Ishikawa (cell line): ENCODE measurements around the gene TMEM266.

Experiments
- EGR1 ChIP-seq: IDR thresholded peaks from 2 replicates; pipeline ENCODE4 v1.6.1; 2012
- EP300 ChIP-seq: IDR thresholded peaks from 2 replicates; pipeline ENCODE4 v1.6.1; 2012; ENCODE audit warnings: borderline replicate concordance
- NFIC ChIP-seq: IDR thresholded peaks from 2 replicates; pipeline ENCODE4 v1.6.1; 2012
- TAF1 ChIP-seq: IDR thresholded peaks from 2 replicates; pipeline ENCODE4 v1.6.1; 2012; ENCODE audit warnings: low read depth, mild to moderate bottlenecking
- YY1 ChIP-seq: IDR thresholded peaks from 2 replicates; pipeline ENCODE4 v1.6.1; 2012; ENCODE audit warnings: low read depth
- TF ChIP-seq, protein P1 (sequence below): IDR thresholded peaks from 2 replicates; pipeline ENCODE4 v1.6.1; 2012

DNA sequence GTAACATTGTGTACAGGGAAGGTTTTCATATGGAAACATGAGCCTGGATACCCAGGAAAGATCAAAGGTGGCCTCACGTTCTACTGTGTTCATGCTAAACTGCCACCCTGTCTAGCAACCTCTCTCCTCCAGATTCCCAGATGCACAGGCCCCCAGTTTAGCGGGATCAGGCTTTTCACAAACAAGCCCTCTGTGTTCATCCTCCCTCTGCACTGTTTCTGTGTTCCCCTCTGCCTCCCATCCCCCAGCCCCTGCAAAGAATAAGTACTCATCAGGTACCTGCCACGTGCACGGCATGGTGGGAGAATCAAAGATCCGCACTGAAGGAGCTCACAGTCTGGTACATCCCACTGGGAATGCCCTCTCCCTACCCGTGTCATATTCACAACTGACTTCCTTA lies 46.1 kb downstream of the TMEM266 start:
- TF ChIP-seq YY1 (no peak), TAF1 (no peak), EP300 (no peak), EGR1 (no peak), NFIC (no peak)
- TF ChIP-seq, protein P1, sequence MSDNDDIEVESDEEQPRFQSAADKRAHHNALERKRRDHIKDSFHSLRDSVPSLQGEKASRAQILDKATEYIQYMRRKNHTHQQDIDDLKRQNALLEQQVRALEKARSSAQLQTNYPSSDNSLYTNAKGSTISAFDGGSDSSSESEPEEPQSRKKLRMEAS, result no peak
